A549 (cell line): ENCODE results near the gene MLST8. TPM values are rescaled to one million over a fixed set of nuclear protein-coding genes. Genes with fewer than 3 reads are reported as not detected.

Experiments used
- ATAC-seq, 2 experiments: fragments of 200-7000 bp in 1 of 2; fragments of >200 bp in 1 of 2; cut with Nextera tagmentation in 1 of 2; cut with Tn5 transposase in 1 of 2; 3 replicates each; pipeline versions ENCODE4 v1.8.0 to v1.9.1; 2018 to 2020; ENCODE audit warnings: mild to moderate bottlenecking in 1 of 2, moderate library complexity in 1 of 2
- CTCF ChIA-PET: fragments of 300-600 bp; sonication (Branson Sonifier 250); formaldehyde crosslinking; extraction: SDS; loops from one replicate; lab custom pipeline; 2021; ENCODE audit warnings: antibody characterized with exemption, inconsistent platforms; lab: Yijun Ruan, JAX
- POLR2A ChIA-PET: fragments of 350-600 bp; formaldehyde crosslinking; extraction: SDS; loops from one replicate; lab custom pipeline; 2021; ENCODE audit warnings: antibody characterized with exemption, inconsistent platforms; lab: Yijun Ruan, JAX
- DNase-seq, 2 experiments: peaks; one replicate each; pipeline versions ENCODE4 v3.0.0 to v3.0.0-alpha.2; 2011 to 2016; ENCODE audit warnings: low read depth in 1 of 2, low spot score in 1 of 2
- FAIRE-seq: peaks from 2 replicates; lab custom pipeline; 2011; peaks lifted over from hg19 to GRCh38; lab: Jason Lieb, UNC
- H3K27ac ChIP-seq, 2 experiments: fragments of >200 bp; sonication (Bioruptor Twin); formaldehyde crosslinking; 3 replicates each; pipeline ENCODE4 v1.5.1; 2016 to 2017
- H3K4me1 ChIP-seq: fragments of >200 bp; sonication (Bioruptor Twin); formaldehyde crosslinking; 3 replicates; pipeline ENCODE4 v1.6.1; 2016
- H3K4me2 ChIP-seq: fragments of >200 bp; sonication (Bioruptor Twin); formaldehyde crosslinking; 3 replicates; pipeline ENCODE4 v1.6.1; 2016
- H3K4me3 ChIP-seq: fragments of >200 bp; sonication (Bioruptor Twin); formaldehyde crosslinking; 3 replicates; pipeline ENCODE4 v1.5.1; 2016
- H3K9me3 ChIP-seq: fragments of >200 bp; sonication (Bioruptor Twin); formaldehyde crosslinking; 3 replicates; pipeline ENCODE4 v1.6.1; 2016
- BHLHE40 ChIP-seq: IDR thresholded peaks from 2 replicates; pipeline ENCODE4 v1.6.1; 2012; ENCODE audit warnings: low read depth, low read length, inconsistent platforms
- CHD2 ChIP-seq: fragments of 150-350 bp; IDR thresholded peaks from 2 replicates; pipeline ENCODE4 v1.6.1; 2014; ENCODE audit warnings: low read length; ENCODE audit not compliant: partially characterized antibody
- EHF ChIP-seq: fragments of 250-450 bp; sonication (Bioruptor Pico); IDR thresholded peaks from 2 replicates; pipeline ENCODE4 v1.5.0; 2020; ENCODE audit warnings: mild to moderate bottlenecking
- EHMT2 ChIP-seq: fragments of 200-600 bp; sonication (generic); IDR thresholded peaks from 2 replicates; pipeline ENCODE4 v1.6.1; 2016; ENCODE audit warnings: antibody characterized with exemption, low read depth, mild to moderate bottlenecking, moderate library complexity
- ESRRA ChIP-seq: fragments of 150-350 bp; IDR thresholded peaks from 2 replicates; pipeline ENCODE4 v1.6.1; 2014; ENCODE audit warnings: mild to moderate bottlenecking, low read length, borderline replicate concordance
- FOSL2 ChIP-seq, 2 experiments: fragments of 450-650 bp in 1 of 2; fragments of >200 bp in 1 of 2; sonication (Bioruptor Twin) in 1 of 2; formaldehyde crosslinking; IDR thresholded peaks; 2 replicates each; pipeline versions ENCODE4 v1.5.0 to v1.6.1; 2016 to 2020; ENCODE audit warnings: mild to moderate bottlenecking in 1 of 2, moderate library complexity in 1 of 2
- HOXB5 ChIP-seq: fragments of 250-450 bp; sonication (Bioruptor Pico); IDR thresholded peaks from 2 replicates; pipeline ENCODE4 v1.5.0; 2020; ENCODE audit warnings: mild to moderate bottlenecking, moderate library complexity
- JUN ChIP-seq, 2 experiments: fragments of >200 bp; sonication (Bioruptor Twin); formaldehyde crosslinking; IDR thresholded peaks; 2 replicates in 1 of 2; 3 replicates in 1 of 2; pipeline ENCODE4 v1.6.1; 2016 to 2017
- KDM1A ChIP-seq: fragments of 200-600 bp; sonication (generic); IDR thresholded peaks from 2 replicates; pipeline ENCODE4 v1.6.1; 2016; ENCODE audit warnings: low read depth, mild to moderate bottlenecking
- KDM5A ChIP-seq: fragments of 200-600 bp; sonication (generic); IDR thresholded peaks from 2 replicates; pipeline ENCODE4 v1.6.1; 2016; ENCODE audit warnings: antibody characterized with exemption, mild to moderate bottlenecking
- NFE2L2 ChIP-seq: fragments of 150-350 bp; conservative IDR thresholded peaks from 2 replicates; pipeline ENCODE4 v1.6.1; 2014; ENCODE audit warnings: low read length
- NPAS2 ChIP-seq: fragments of 250-450 bp; sonication (Bioruptor Pico); IDR thresholded peaks from 2 replicates; pipeline ENCODE4 v1.8.0; 2022; ENCODE audit warnings: mild to moderate bottlenecking, moderate library complexity, borderline replicate concordance
- NR3C1 ChIP-seq: fragments of >200 bp; sonication (Bioruptor Twin); formaldehyde crosslinking; IDR thresholded peaks from 3 replicates; pipeline ENCODE4 v1.6.1; 2017
- PHF8 ChIP-seq: fragments of 200-600 bp; sonication (generic); IDR thresholded peaks from 2 replicates; pipeline ENCODE4 v1.6.1; 2016; ENCODE audit warnings: low read depth, mild to moderate bottlenecking, antibody characterized with exemption, moderate library complexity, borderline replicate concordance
- POLR2AphosphoS2 ChIP-seq: conservative IDR thresholded peaks from 2 replicates; pipeline ENCODE4 v1.6.1; 2012; ENCODE audit warnings: low read length, improper control_type of control experiment, inconsistent platforms
- TFCP2L1 ChIP-seq: fragments of 250-450 bp; sonication (Bioruptor Pico); IDR thresholded peaks from 2 replicates; pipeline ENCODE4 v1.5.0; 2021; ENCODE audit warnings: mild to moderate bottlenecking
- WGBS: methylation state at CpG from one replicate; pipeline ENCODE4 v1.1.6; 2017; ENCODE audit errors: missing lambda C conversion rate; 5-methylcytosine and 5-hydroxymethylcytosine counted together
- polyA plus RNA-seq, 4 experiments: library from polyadenylated mRNA; depleted of rRNA in 3 of 4; stranded (reverse); fragments of >200 nt; fragmentation: RNase III in 1 of 4; extraction: RNeasy Plus Mini Kit Qiagen cat#74134 plus additional on column Dnase treatment in 1 of 4; gene quantifications; 2 replicates in 3 of 4; 3 replicates in 1 of 4; pipeline ENCODE4 v1.2.3, GENCODE V29; 2011 to 2017
- TF ChIP-seq, protein P1 (sequence below): fragments of 450-650 bp; IDR thresholded peaks from 2 replicates; pipeline ENCODE4 v1.6.1; 2014; ENCODE audit warnings: antibody characterized with exemption
- TF ChIP-seq, protein P2 (sequence below): fragments of 250-450 bp; sonication (Bioruptor Pico); IDR thresholded peaks from 2 replicates; pipeline ENCODE4 v1.5.0; 2020; ENCODE audit warnings: low read depth, mild to moderate bottlenecking, moderate library complexity
- TF ChIP-seq, protein P3 (sequence below): fragments of >200 bp; sonication (Bioruptor Twin); formaldehyde crosslinking; IDR thresholded peaks from 2 replicates; pipeline ENCODE4 v1.6.1; 2016

MLST8 gene
- polyA plus RNA-seq, 2 of the 4 experiments (the other 2 are of a cell fraction): 46.8 to 53.9 TPM

DNA sequence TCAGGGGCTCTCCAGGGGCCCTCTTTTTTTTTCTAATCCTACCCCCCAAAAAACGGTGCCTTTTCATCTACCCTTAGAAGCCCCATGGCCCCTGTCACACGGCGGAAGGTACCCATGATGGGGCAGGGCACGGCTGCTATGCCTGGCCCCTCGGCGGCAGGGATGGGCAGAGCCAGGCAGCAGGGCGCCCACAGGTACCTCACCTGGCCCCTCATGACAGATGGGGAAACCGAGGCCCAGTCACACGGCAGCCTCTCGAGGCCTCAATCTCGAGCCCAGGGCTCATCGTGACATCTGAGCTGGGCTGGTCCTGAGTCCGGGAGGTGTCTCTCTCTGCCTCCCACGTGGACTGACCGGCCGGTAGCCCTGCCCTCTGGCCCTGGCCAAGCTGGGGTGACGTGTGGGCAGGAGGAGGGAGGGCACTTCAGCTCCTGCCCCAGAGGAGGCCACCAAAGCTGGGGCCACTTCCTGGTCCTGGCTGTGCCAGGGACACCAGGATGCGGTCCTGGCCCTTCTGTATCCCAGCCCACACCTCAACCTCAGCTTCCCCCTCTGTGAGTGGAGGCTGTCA lies 38.1 kb upstream of the MLST8 start:
- ATAC-seq: no peak
- ChIA-PET POLR2A (interaction anchor here (4.0 kb wide), 1 partner anchor 12 kb away, joined by 21 read pairs; the partner anchor contains the start of gene TRAF7), CTCF (interaction anchor here (0.9 to 2.7 kb wide), 5 partner anchors 14 to 348 kb away, joined by 3 to 13 read pairs (median 3); no protein-coding TSS in a partner anchor)
- Histone ChIP-seq H3K4me1 (no peaks in the 10 kb centered on the region; the same call in 2 of the 3 replicates), H3K9me3 (no peaks in the 10 kb centered on the region), H3K27ac (no peak overlapping the region), H3K4me2 (no peak overlapping the region), H3K4me3 (no peak overlapping the region)
- DNase-seq: no peak
- no peak for FAIRE-seq
- no peak for TF ChIP-seq NR3C1
- WGBS: 89% methylated on average over 10 of the region's 18 CpGs

DNA sequence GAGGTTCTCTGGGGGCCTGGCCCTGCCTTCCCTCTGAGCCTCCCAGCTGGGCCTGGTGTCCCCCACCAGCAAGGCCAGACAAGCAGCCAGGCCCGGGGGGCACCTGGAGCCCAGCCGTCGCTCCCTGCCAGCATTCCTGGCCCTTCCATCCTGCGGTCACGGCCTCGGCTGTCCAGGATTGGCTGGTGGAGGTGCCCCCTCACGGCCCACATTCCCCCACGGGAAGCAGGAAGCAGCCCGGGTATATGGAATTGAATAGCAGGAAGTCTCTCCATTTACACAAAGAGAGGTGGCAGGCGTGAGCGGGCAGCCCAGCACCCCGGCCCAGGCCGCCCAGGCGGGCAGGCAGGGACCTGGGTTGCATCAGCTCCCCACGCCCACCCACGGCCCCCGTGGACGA lies 35.2 kb upstream of the MLST8 start:
- no peak for FAIRE-seq
- TF ChIP-seq, protein P1, sequence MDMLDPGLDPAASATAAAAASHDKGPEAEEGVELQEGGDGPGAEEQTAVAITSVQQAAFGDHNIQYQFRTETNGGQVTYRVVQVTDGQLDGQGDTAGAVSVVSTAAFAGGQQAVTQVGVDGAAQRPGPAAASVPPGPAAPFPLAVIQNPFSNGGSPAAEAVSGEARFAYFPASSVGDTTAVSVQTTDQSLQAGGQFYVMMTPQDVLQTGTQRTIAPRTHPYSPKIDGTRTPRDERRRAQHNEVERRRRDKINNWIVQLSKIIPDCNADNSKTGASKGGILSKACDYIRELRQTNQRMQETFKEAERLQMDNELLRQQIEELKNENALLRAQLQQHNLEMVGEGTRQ: no peak
- TF ChIP-seq PHF8 (no peak), NR3C1 (no peak), ESRRA (no peak), BHLHE40 (no peak), NFE2L2 (no peak)
- DNase-seq: no peak
- Histone ChIP-seq H3K9me3 (no peaks in the 10 kb centered on the region), H3K4me3 (no peak overlapping the region), H3K4me2 (no peak overlapping the region), H3K4me1 (no peaks in the 10 kb centered on the region), H3K27ac (peak overlapping the region in 1 of 2 experiments; percentile 15; a peak in 1 of 6 replicates)
- no peak for ATAC-seq
- WGBS: 85% methylated on average over 15 of the region's 18 CpGs
- ChIA-PET CTCF (no interaction called here), POLR2A (interaction anchor here (1.5 kb wide), 1 partner anchor 15 kb away, joined by 5 read pairs; the partner anchor contains the start of gene TRAF7)

DNA sequence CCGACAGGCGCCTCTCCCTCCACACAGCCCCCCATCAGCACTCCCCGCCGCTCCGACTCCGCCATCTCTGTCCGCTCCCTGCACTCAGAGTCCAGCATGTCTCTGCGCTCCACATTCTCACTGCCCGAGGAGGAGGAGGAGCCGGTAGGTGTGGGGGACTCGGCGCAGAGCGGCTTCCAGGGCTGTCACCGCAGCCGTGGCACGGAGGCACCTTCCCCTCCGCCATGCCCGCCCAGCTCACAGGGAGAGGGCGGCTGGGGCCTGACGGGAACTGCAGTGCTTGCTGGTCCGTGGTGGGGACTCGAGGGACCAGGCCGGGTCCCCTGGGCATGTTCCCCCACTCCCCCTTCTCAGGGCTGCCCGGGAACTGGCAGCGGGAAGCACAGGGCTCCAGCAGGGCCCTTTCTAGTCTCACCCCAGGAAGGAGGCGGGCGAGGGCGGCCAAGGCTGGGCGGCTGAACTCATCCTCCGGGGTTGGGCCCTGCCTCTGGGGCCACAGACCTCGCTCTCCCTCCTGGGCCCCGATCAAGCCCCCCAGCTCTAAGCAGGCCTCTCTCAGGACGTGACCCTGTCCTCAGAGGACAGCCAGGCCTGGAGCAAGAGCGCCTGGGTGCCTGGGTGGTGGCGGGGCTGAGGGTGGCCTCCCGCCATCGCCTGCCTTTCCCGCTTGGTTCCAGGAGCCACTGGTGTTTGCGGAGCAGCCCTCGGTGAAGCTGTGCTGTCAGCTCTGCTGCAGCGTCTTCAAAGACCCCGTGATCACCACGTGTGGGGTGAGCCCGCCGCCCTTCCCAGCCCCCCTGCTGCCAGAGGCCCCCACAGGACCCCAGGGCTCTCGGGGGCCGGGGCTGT lies 34.4 kb upstream of the MLST8 start:
- FAIRE-seq (no peak), ATAC-seq (no peak), DNase-seq (no peak)
- H3K9me3 ChIP-seq: no peaks in the 10 kb centered on the region
- CTCF ChIA-PET: no interaction called here
- no peaks in the 10 kb centered on the region for H3K4me1 ChIP-seq
- H3K4me2 ChIP-seq: no peak overlapping the region
- 96% methylated on average over 29 of the region's 47 CpGs for WGBS
- TF ChIP-seq NPAS2 (no peak), POLR2AphosphoS2 (no peak), FOSL2 (IDR thresholded peaks at IDR 0.05) (no peak), FOSL2 (CRISPR knock-in tag; IDR thresholded peaks at IDR 0.05) (no peak), CHD2 (no peak), KDM5A (no peak), EHMT2 (no peak)
- TF ChIP-seq, protein P2, sequence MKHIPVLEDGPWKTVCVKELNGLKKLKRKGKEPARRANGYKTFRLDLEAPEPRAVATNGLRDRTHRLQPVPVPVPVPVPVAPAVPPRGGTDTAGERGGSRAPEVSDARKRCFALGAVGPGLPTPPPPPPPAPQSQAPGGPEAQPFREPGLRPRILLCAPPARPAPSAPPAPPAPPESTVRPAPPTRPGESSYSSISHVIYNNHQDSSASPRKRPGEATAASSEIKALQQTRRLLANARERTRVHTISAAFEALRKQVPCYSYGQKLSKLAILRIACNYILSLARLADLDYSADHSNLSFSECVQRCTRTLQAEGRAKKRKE: no peak
- TF ChIP-seq, protein P3, sequence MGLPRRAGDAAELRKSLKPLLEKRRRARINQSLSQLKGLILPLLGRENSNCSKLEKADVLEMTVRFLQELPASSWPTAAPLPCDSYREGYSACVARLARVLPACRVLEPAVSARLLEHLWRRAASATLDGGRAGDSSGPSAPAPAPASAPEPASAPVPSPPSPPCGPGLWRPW: no peak
- TF ChIP-seq, all 56 proteins: peak for 0
- Histone ChIP-seq H3K4me3 (no peak overlapping the region), H3K27ac (no peak overlapping the region)
- POLR2A ChIA-PET: interaction anchor here (1.5 kb wide), 1 partner anchor 15 kb away, joined by 5 read pairs; the partner anchor contains the start of gene TRAF7

DNA sequence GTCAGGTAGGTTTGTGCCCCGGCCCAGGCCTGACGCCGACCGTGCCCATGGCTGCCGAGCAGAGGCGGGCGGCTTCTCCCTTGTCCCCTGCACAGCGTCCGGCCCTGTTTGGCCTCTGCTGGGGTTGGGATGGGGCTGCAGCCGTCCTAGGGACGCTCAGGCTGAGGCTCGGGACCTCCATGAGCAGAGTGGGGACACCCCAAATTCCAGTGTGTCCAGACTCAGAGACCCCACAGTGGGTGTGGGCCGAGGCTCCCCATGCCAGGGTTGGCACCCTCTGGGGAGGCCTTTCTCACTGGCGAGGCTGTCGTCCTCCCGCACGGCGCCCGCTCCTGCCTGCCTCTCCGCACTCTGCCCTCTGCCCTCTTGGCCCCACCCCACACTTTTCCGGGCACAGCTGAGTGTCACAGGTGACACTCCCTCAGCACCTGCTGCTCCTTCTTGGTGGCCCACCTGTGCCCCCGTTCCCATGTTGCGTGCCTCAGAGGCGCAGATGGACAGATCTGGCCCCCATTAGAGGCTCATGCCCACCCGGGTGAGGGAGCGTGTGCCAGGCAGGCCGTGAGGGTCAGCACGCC lies 33.6 kb upstream of the MLST8 start:
- CTCF ChIA-PET: no interaction called here
- ATAC-seq: no peak
- no peak for FAIRE-seq

More for the DNA sequence above, 33.6 kb upstream of the MLST8 start:
- Histone ChIP-seq H3K4me2 (no peak overlapping the region), H3K27ac (no peak overlapping the region), H3K9me3 (no peaks in the 10 kb centered on the region), H3K4me1 (no peaks in the 10 kb centered on the region), H3K4me3 (no peak overlapping the region)
- WGBS: 93% methylated on average over 17 of the region's 28 CpGs
- POLR2A ChIA-PET: interaction anchor here (2.8 kb wide), 1 partner anchor 16 kb away, joined by 16 read pairs; the partner anchor contains the start of gene TRAF7
- no peak for DNase-seq
- TF ChIP-seq KDM1A (no peak), EHF (CRISPR knock-in tag) (no peak), JUN (IDR thresholded peaks at IDR 0.05) (no peak), TFCP2L1 (no peak), NPAS2 (no peak), NFE2L2 (no peak), HOXB5 (no peak)
- TF ChIP-seq, protein P1: no peak
- TF ChIP-seq, protein P2: no peak
- TF ChIP-seq, protein P3: no peak
